NCI-H524 treated with DMSO at 0.1 percent for 48 hours (cell line): ENCODE measurements around the gene HERC4.

Experiments used
- DNase-seq: peaks from one replicate; lab custom pipeline; 2025; lab: John Stamatoyannopoulos, UW

Gene HERC4, protein sequence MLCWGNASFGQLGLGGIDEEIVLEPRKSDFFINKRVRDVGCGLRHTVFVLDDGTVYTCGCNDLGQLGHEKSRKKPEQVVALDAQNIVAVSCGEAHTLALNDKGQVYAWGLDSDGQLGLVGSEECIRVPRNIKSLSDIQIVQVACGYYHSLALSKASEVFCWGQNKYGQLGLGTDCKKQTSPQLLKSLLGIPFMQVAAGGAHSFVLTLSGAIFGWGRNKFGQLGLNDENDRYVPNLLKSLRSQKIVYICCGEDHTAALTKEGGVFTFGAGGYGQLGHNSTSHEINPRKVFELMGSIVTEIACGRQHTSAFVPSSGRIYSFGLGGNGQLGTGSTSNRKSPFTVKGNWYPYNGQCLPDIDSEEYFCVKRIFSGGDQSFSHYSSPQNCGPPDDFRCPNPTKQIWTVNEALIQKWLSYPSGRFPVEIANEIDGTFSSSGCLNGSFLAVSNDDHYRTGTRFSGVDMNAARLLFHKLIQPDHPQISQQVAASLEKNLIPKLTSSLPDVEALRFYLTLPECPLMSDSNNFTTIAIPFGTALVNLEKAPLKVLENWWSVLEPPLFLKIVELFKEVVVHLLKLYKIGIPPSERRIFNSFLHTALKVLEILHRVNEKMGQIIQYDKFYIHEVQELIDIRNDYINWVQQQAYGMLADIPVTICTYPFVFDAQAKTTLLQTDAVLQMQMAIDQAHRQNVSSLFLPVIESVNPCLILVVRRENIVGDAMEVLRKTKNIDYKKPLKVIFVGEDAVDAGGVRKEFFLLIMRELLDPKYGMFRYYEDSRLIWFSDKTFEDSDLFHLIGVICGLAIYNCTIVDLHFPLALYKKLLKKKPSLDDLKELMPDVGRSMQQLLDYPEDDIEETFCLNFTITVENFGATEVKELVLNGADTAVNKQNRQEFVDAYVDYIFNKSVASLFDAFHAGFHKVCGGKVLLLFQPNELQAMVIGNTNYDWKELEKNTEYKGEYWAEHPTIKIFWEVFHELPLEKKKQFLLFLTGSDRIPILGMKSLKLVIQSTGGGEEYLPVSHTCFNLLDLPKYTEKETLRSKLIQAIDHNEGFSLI

DNA sequence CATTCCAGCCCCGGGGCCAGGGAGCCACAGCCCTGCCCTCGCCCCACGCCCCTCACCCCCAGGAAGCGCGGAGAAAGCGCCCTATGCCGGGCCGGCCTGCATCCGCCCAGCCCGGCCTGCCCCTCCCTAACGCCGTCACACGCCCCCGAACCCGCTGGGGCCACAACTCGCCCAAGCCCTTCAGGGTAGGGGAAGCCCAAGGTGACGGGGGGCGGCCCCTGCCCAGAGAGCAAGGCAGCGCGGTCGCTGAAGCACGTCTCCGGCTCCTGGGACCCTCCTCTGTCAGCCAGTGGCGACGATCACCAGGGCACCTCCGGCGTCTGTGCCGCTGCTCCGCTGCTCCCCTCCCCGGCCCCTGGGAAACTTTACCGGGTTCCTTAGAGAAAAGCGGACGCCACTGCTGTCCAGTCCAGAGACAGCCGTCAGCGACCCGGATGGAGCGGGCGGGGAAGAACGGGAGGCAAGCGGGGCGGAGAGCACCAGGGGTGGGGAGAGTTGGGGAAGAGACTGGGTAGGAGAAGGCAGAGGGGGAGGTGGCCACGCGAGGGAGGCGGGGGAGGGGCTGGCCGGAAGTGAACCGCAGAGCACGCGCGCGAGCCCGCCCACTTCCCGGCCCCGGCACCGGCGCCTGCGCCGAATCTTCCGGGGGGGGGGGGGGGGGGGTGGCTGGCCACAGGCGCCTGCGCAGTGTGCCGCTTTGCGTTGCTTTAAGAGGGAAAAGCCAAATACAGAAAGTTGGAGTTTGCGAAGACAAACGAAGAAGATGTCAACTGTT, at the start of gene HERC4:
Gene HERC4, minus strand, starts transcription at position 509 of the 775 bp plus-strand sequence. CDS start 2,175 bp downstream, outside the sequence.
- no peak for DNase-seq

DNA sequence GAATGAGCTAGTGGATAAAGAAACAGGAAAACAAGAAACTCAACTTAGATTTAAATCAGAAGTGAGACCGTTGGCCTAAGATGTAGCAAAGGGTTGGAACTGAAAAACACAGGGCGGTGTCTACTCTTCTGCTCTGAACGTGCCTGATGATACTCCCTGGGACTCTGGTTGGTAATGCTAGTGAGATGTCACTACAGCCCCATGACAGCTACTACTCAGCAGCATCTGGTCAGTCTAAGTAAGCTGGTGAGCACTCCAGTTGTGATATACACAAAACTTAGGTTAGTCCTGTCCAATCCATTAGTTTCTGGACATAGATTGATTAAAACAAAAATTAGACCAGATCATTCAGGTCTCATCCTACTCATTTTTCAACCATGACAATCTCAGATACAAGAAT, 49.6 kb upstream of the HERC4 start:
- no peak for DNase-seq

DNA sequence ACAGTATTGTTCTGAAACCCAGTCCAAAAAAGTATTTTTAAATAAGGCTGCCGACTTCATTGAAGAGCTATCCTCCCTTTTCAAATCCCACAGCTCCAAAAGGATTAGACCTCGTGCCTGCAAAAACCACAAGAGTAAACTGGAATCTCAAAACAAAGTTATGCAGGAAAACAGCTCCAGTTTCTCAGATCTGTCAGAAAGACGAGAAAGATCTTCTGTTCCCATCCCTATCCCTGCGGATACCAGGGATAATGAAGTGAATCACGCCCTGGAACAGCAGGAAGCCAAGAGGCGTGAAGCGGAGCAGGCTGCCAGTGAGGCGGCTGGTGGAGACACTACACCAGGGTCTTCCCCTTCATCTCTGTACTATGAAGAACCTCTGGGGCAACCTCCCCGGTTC, 46.8 kb upstream of the HERC4 start:
- no peak for DNase-seq

DNA sequence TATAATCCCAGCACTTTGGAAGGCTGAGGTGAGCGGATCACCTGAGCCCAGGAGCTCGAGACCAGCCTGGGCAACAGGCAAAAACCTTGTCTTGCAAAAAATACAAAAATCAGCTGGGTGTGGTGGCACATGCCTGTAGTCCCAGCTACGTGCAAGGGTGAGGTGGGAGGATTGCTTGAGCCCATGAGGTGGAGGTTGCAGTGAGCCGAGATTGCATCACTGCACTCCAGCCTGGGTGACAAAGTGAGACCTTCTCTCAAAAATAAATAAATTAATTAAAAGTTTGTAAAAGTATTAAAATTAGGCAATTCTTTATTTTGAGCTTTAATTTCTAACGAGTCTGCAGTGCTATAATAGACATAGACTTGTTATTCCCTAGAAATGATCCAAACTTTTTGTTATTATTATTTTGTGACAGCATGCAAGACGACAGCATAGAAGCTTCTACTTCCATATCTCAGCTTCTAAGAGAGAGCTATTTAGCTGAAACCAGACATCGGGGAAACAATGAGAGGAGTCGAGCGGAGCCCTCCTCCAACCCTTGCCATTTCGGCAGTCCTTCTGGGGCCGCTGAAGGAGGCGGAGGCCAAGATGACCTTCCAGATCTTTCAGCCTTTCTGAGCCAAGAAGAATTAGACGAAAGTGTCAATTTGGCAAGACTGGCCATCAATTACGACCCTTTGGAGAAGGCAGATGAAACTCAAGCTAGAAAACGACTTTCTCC, 46.1 kb upstream of the HERC4 start:
- DNase-seq, result no peak

DNA sequence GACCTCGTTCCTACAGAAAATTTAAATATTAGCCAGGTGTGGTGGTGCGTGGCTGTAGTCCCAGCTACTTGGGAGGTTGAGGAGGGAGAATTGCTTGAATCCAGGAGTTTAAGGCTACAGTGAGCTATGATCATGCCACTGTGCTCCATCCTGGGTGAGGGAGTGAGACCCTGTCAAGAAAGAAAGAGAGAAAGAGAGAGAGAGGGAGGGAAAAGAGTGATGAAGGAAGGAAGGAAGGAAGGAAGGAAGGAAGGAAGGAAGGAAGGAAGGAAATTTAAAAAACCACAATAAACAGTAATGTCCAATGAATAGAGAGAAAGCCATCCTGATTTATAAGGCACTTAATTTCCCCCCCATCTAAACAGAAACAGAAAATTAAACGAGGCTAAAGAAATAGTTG, 43.6 kb upstream of the HERC4 start:
- no peak for DNase-seq

DNA sequence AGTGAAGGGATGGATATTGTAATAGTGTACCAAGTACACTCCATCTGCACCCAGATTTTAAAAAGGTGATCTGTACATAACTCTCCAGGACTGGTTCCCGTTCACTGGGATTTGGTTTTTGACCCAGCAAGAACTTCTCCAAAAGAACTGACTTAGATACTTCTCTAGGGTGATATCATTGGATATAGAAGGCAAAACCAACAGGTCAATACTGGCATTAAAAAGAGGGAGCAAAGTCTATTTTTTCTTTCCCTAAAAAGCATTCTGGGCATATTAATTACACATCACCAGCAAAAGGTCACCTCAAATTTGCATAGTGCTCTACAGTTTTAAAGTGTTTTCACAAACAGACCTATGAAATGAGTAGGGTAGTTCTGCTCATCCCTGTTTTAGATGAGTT, 37.8 kb upstream of the HERC4 start:
- DNase-seq, result no peak

DNA sequence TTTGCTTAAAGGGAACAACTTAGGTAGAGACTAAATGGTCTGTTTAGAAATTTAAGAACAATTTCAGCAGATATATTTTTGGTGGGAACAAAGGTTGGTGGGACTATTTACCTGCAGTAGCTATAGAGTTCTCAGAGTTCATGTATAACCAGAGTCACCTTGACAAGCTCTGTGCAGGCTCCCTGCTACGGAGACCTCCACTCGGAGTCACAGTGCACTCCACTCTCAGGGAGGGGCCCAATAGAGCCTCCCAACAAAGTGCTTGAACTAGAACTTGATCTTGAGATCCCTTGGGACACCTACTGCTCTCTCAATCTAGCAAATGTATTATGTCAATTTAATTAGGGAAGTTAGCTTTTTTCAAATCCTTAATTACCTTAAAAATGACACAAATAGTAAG, 36.5 kb upstream of the HERC4 start:
- no peak for DNase-seq

DNA sequence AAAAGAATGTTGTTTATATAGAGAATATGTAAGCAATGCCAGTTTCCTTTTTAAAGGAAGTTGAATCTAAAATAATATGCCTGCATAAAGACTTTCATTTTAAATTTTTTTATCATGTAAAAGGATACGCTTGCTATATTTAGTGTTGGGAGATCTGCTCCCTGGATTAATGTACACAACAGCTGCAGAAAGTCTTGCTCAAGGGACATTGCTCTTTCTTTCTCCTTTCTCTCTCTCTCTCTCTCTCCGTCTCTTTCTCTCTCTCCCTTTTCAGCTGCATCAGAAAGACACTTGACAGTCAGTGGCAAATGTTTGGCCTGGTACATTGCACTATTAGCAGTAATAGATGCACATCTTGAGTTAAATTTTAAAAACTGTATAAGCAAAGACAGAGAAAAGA, 34.9 kb upstream of the HERC4 start:
- no peak for DNase-seq

DNA sequence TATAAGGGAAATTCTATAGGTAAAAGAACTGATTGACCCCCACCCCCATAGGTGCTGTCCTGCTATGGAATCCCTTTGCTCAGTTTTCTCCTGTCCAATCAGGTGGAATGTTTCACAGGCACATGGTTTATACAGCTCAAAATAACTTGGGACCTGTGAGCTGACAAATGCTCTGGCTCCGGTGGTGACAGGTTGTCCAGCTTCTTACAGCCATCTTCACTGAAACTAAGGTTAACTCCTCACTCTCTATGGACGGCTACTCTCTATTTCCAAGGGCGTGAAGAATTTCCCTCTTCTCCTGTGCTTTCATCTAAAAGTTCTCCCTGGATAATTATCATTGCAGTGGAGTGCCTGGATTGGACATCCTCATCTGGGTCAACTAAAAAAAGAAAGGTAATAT, 34.2 kb upstream of the HERC4 start, which contains the start of gene MYPN:
Gene MYPN, plus strand, starts transcription at position 158 of the 400 bp plus-strand sequence. CDS start 11,951 bp downstream, outside the sequence.
- DNase-seq, result no peak

DNA sequence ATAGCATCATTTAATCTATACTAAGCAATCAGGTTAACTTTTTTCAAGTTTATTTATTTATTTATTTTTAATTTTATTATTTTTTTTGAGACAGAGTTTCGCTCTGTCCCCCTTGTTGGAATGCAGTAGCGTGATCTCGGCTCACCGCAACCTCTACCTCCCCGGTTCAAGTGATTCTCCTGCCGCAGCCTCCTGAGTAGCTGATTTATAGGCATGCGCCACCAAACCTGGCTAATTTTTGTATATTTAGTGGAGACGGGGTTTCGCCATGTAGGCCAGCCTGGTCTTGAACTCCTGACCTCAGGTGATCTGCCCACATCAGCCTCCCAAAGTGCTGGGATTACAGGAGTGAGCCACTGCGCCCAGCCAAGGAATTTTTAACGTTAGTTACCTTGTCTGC, 33.6 kb upstream of the HERC4 start:
- no peak for DNase-seq

DNA sequence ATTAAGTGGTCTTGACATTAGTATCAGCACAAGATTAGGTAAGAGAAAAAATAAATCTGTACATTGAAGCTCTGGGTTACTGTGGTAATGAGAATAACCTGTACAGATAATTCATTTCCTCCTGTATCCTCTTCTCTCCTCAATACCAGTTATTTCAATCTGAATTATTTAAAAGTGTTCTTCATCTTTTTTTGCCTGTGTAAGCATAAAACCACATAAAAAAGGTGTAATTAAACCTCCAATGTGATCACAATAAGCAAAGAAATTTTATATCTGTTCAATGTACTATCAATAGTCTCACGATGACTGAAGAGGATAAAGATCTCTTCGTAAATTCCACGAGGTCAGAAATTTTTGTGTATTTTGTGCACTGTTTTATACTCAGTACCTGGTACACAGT, 33.0 kb upstream of the HERC4 start:
- DNase-seq, result no peak

DNA sequence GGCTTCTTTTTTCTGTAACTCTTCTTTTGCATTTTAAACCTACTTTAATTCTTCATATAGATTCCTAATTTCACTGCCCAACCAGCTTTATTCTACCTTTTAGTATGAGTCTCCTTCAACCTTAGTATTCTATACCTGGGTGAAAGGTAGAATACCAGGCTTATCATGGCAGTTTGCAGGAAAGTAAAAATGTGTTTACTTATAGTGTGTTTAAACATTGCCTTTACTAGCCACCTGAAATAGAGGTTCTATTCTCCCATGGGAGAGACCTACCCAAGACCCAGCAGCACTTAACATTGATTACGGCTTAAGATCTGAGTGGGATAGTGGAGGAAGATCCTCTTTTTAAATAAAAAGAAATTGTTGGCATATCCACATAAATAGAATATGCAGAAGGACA, 32.6 kb upstream of the HERC4 start:
- DNase-seq, result no peak

DNA sequence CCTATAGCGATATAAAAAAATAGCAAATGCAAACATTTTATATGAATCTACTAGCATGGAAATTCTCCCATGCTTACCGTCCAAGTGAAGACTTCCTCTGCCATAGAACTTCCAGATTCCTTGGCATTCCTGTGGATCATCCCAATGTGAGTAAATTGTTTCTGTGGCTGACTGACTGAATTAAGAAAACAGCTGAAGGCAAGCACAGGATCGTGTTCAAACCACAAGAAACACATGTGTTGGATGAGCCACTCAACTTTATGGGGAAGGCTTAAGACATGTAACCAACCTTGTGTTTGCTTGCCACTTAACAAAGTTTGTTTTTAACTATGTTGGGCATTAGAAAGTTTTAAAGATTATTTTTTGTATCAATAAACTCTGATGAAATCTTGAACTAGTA, 31.6 kb upstream of the HERC4 start:
- DNase-seq, result no peak

DNA sequence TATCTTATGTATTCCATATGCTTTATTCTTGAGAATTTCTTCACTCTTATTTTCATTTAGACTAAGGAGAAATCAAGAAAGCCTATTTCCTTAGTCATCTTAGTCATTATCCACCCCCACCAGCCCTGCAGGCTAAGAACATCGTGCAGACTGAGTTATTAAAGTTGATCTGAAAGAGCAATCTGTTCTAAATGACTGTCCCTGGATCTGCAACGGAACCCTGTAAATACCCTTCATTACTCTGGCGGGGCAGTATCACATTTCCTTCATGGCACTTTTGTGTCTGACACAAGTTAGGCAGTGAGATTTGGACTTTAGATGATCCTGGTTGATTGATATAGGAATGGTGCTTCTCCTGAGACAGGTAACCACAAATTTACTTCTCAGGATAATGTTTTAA, 30.7 kb upstream of the HERC4 start:
- DNase-seq, result no peak

DNA sequence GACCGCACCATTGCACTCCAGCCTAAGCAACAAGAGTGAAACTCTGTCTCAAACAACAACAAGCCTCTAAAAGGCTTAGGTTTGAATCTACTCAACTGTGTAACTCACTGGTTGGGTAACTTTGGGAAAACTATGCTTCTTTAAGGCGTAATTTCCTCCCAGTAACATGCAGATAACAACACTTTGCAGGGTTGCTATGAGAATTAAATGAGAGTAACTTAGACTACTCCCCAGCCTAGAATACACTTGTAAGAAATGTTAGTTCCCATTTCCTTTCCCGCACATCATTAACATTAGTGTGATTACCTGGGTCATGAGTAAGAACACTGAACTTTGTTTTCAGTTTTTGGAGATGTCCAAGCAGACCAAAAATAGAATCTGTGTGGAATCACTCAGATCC, 28.8 kb upstream of the HERC4 start:
- DNase-seq, result no peak

DNA sequence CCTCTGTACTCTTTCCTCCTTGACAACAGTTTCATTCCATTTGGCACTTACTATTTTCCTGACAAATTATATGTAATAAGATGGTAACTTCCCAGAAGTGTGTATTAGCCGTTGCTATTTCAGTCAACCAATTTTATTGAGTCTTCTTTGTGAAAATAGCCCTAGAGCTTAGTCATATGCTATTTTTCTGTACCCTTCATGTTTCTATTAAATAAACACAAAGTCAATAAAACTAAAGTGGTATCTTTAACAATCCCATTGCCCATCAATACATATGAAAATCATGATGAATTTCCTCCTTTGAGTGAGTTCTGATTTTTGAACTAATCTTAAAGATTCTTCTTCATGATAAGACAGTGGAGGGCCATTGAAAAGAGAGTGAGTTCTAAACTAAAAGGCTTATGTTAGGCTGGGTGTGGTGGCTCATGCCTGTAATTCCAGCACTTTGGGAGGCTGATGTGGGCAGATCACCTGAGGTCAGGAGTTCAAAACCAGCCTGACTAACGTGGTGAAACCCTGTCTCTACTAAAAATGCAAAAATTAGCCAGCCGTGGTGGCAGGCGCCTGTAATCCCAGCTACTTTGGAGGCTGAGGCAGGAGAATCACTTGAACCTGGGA, 28.3 kb upstream of the HERC4 start:
- DNase-seq, result no peak

DNA sequence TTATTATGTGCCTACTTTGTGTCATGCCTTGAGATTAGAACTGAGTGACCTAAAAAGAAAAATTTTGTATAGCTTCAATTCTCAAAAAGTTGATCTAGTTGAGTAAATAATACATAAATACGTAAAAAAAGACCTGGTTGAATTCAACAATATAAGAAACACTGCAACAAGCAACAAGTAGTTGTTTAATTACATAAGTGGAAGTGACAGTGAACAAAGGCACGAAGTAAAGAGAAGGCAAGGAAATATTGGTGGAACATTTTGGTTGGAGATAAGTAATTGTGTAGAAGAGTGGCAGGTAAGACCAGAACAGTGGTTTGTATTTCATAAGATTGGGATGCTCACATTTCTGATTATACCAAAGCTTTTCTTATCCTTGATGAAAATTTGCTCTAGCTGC, 26.0 kb upstream of the HERC4 start:
- no peak for DNase-seq

DNA sequence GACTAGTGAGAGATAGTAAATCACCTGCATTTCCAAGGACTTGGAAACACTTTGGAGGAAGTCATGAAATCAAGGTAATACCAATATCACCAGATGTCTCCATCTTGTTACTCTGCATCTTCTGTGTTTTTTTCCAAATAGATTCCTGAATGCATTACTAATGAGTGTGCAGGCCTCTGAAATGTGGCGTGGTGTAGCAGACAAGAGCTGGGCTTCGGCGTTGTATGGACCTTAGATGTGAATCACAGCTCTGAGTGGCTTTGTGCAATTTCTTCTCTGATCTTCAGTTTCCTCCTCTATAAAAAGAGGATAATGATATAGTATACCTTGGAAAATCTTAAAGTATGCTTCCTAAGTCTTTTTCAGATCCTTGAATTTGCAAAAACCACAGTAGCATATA, 24.7 kb upstream of the HERC4 start:
- no peak for DNase-seq

DNA sequence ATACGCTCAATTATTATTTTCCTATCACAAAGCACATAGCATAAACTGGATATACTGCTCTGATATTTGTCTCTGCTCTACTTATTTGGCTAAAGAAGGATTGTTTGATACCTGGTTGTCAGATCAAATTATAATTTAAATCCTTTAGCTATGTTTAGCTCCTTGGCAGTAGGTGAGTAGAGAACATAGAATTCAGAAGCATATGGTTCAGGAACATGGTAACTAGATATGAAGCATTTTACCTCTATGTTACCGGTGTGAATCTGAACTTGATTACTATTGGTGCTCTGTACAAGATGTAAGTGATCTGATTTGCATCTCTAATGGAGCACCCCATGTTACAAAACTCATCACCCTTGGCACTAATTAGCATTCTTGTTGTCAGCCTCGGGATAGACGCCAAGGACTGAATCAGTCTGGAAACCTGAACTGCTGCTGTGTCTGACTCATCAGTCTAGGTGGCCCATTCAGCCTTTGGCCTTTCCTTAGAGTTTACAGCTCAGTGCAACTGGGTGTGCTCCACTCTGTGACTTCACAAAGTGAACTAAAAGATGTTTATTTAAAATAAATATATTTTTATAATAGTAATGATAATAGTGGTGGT, 21.9 kb upstream of the HERC4 start:
- DNase-seq, result no peak

DNA sequence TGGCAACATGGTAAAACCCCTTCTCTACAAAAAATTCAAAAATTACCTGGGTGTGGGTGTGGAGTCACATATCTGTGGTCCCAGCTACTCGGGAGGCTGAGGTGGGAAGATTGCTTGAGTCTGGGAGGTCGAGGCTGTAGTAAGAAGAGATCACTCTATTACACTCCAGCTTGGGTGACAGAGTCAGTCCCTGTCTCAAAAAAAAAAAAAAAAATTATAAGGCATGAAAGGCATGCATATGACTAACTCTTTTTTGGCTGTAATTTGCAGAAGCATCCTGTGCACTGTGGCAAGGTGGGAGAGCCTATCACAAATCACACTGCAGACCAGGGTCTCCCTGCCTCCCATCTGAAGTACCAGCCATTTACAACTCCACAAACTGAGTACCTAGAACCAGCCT, 20.1 kb upstream of the HERC4 start:
- no peak for DNase-seq
